DMS 273 (cell line): ENCODE data around the gene CCDC127.

Experiments
- DNase-seq: peaks from one replicate; lab custom pipeline; 2025; ENCODE audit not compliant: unreplicated experiment; lab: John Stamatoyannopoulos, UW

The CCDC127 gene

GRCh38 chr5:191036-191948 is 26.7 kb downstream of the CCDC127 start, which contains the start of gene LRRC14B:
Gene LRRC14B, plus strand, starts transcription at chr5:191495. Its CDS starts 44 bp downstream, at chr5:191539.
- DNase-seq = peak; percentile 67

DNA sequence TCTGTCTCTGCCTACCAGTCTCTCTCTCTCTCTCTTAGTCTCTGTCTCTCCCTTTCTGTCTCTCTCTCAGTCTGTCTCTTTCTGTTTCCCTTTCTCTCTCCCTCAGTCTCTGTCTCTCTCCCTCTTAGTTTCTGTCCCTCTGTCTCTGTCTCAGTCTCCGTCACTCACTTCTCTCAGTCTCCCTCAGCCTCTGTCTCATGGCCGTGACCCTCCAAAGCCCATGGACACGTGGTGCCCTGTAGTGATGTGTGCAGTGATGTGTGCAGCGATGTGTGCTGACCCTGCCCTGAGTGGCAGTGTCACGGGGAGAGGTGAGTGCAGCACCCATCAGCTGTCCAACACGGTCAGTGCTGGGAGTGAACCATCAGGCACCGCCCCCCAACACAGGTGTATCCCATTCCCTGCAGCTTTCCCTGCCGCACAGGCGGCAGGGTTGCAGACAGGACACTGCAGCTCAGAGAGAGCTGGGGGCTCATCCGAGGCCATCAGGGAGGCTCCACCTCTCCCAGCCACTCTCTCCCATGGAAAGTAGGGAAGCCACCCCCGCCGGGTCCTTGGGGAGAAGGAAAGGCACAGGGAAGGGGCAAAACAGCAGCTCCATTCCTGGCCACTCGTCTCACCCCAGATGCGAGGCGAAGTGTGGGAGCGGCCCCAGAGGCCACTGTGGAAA is 27.5 kb downstream of the CCDC127 start:
- DNase-seq = no peak

DNA sequence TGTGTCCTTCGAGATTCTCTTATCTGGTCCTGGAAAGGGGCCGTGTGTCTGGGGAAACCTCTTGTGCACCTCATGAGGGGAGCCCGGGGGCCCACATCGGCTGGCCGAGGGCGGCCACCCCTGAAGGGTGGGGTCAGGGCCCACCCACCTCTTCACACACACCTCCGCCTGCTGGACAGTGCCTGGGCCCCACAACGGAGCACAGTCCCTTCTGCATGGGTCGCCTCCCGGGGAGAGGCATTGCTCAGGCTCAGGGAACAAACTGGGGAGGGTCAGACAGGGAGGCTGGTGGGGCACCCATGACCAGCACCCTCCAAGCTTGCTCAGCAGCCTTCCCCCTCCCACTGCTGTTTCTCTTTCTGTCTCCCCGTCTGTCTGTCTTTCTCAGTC is 28.0 kb downstream of the CCDC127 start:
- no peak for DNase-seq

DNA sequence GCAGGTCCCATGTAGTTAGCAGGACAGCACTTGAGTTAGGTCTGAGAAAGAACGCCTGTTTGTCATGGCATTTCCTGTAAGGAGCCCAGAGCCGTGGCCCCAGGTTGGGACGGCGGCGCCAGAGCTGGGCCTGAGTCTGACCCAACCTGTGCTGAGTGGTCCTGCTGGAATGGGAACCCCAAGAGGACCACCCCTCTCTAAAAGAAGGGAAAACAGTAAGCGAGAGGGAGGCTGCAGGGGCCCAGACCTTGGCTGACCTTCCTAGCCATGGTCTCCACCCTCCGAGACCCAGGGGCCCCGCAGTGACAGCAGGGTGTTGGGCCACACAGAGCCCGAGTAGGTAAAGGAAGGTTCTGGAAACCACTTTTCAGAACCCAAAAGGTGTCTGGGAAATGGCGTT is 28.5 kb downstream of the CCDC127 start:
- DNase-seq = no peak

DNA sequence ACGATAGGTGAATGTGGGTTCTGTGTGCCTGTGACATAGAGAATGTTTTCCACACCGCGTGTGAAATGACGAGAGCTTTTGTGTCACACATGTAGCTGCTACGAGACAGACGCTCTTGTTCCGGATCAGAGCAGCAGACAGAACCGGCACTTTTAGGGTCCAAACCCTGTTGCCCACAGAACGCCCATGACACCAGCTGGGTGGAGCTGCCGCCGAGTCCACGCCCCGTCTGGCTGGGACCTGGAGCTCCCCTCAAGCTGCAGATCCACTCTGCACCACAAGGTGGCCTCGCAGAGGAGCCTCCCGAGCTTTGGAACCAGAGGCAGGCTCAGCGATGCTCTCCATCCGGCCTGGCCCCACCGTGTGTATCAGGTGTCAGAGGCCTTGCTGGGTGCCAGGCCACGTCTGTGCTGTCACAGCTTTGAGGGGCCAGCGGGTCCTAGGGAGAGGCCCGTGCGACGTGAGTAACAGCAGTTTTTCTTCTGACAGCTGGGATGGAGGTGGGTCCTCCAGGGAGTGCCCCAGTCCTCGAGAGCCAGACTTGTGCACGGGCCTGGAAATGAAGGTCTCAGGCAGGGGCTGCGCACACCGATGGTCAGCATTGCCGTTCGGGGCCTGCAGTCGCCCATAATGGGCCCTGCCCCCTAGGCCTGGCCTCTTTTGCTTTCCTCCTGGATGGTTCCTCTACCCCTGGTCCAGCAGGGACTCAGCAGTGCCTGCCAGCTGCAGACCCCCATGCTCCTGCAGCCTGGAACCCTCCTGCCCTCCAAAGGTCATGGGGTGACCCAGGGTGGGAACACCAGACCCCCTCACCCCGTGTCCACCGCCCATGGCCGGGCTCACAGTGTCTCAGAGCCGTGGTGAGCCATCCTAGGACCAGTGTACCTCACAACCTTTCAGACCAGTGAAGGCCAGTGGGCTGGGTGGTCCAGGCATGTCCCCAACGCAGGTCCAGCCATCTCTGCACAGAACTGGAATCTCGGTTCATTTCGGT is 29.2 kb downstream of the CCDC127 start:
- DNase-seq = peak; percentile 96

DNA sequence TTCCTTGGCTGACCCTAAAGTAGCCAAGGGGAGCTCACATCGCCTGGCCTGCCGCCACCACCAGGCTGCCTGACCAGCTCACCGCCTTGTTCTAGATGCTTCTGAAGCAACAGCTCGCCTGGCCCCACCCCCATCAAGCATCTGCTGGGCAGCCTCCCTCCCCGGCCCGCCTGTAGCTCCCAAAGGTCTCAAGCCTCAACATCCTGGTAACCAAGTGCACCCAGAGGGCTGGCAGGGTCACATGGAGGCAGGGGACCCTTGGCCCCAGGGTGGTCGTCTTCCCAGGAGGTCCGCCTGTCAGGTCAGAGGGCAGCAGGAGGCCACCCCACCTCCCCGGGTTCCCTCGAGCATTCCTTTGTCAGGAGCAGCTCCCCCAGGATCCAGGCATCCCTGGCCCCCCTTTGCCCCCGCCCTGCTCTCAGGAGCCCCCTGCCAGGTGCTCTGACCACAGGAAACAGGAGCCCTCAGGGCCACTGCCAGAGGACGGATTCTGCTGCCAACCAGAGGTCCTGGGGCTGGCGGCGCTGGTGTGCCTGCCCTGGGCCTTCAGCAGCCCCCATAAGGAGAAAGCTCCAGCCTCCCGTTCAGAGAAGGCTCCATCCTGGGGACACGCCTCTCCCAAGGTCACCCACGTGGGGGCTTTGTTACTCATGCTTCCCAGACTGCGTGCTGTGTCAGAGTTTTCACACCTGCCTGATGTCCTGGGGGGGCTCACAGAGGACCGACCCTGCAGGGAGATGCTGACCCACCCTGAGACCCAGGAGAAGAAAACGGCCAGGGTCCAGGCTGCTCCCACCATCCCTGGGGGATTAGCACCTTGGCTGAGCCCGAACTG is 30.1 kb downstream of the CCDC127 start:
- peak; percentile 26 for DNase-seq

DNA sequence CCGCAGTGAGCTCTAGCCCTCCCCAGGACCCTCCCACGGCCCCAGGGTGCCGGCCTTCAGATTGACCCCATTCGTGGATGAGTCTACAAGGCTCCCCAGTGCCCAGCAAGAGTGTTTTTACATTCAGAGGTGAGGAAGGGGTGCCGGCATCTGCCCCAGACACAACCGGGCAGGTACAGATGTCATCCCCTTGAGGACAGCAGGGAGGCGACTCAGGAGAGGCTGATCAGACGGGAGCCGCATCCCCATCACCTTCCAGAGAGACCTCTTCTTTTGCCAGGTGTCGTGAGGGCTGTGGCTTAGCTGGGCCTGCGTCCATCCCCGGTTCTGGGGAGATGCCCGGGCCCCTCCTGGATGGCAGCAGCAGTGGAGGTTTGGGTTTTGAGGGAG is 30.9 kb downstream of the CCDC127 start:
- DNase-seq = no peak

- DNase-seq = no peak
These were observed 31.6 kb downstream of the CCDC127 start for GRCh38 chr5:186091-187041.

GRCh38 chr5:185095-186070 is 32.6 kb downstream of the CCDC127 start:
- DNase-seq = no peak

GRCh38 chr5:184471-184870 is 33.5 kb downstream of the CCDC127 start:
- DNase-seq = no peak

DNA sequence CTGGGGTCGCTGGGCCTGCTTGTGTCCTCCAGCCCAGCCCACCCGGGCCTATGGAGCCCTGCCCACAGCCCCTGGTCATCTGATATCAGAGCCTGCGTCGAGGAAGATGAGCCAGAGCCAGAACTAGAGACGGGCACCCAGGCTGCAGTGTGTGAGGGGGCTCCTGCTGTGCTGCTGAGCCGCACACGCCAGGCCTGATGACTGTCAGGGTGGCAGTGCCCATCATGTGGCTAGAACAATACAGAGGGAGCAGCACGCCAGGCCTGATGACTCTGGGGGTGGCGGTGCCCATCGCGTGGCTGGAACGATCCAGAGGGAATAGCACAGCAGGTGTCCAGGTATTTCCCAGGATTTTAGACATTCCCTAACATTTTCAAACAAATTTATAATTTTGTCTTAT is 35.8 kb downstream of the CCDC127 start:
- DNase-seq = no peak

- DNase-seq = no peak
These were observed 36.4 kb downstream of the CCDC127 start for GRCh38 chr5:181566-181965.

DNA sequence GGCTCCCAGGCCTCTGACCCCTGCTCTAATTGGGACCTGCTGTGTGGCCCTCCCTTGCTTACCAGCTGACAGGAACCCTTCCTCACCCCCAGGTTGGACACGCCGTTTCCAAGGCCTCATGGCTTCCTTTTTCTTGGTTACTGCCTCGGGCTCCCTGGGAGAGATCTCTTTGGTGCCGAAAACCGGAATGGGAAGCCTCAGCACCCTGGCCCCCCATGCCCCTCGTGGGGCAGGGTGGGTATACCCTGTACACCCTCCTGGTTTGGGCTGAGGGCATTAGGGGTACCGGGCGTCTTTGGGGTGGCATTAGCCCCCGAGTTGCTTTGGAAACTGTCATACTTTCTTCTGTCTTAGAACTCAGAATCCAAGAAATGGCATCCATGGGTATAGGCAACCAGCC is 36.8 kb downstream of the CCDC127 start:
- DNase-seq = no peak

DNA sequence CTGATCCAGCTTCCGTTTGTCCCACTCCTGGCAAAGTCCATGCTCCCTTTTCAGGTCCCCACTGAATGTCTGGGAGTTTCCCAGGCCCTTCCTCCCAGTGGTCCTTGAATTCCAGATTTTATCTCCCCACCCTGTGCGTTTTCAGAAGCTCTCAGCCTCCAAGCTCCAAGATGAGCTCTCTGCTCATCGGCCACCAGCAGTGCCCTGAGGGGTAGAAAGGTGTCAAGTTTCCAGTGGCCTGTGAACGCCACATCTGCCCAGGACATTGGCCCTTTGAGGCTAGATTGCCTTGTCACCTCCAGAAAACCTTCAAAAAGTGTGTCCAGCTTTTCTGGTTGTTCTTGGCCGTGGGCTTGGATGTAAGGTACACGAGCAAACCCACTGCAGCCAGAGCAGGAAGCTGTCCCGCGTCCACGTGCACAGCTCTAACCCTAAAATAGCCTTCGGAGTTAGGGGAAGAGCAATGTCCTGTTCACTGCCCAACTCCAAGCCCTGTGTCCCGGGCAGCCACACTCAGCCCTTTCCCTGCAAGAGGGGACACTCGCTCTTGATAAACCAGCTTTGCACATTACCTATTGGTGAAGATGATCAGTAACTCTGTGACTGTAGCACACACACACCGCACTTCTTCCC is 37.6 kb downstream of the CCDC127 start:
- DNase-seq = no peak

- DNase-seq = no peak
These were observed 38.6 kb downstream of the CCDC127 start for GRCh38 chr5:179401-179800.

DNA sequence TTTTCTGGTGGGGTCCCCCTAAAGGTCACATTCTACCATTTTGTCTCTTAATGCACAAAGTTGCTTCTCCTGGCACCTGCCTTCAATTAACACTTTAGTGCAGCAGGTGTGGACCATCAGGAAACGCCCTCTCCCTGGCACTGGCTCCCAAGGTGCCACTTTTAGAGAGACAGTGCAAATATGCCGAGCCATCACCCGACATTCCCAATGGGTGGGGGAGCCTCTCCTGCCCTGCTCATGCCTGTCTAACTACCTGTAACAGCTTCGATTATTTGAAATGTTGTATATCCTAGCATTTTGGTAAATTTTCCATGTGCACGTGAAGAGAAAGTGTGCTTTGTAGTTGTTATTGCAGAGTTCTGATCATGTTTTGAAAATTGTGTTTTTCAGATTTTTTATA is 39.8 kb downstream of the CCDC127 start:
- no peak for DNase-seq

DNA sequence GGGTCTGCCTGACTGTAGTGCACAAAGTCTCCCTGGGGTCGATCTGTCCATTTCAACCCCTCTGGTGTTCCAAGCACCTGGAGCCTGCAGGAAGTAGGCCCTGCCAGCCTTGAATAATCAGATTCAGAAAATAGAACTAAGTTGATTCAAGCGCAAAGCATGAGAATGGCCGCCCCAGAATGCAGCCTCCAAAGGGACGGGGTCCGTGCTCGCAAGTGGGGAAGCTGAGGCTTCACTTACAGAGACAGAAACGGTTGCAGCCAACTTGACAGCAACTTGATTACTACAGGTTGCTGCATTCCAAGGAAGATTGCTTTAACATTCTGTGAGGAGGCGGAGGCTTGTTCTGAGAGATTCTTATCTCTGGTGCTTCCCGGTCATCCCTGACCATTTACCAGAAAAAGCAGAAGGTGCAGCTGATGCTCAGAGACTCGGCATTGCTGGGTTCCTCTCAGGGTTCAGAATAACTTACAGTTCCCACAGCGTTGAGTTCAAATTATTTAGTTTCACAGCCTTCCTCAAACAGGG is 41.6 kb downstream of the CCDC127 start:
- DNase-seq = no peak
